ENCODE results near the gene DHX40. TPM values are rescaled to one million over a fixed set of nuclear protein-coding genes. Genes with fewer than 3 reads are reported as not detected.
A peak's percentile ranks its signal among the peaks of the same experiment; 100 is the strongest.

The DHX40 gene
- total and polyA plus RNA-seq, 2 of the 13 experiments (the other 11 are each of a cell fraction or from before 2014, with no cell fraction given), result 22.2 to 37.0 TPM

- 0 out of 2 replicates have a peak, but pooled peaks have one; percentile 20 for TF ChIP-seq BRCA1 (CRISPR knock-in tag; IDR thresholded peaks at IDR 0.05)
- TF ChIP-seq ZGPAT (CRISPR knock-in tag; IDR thresholded peaks at IDR 0.05), result no peak
- no peak for TF ChIP-seq CEBPG (CRISPR knock-in tag; IDR thresholded peaks at IDR 0.05)
- TF ChIP-seq MEIS2 (CRISPR knock-in tag; IDR thresholded peaks at IDR 0.05), result 0 out of 2 replicates have a peak, but pooled peaks have one; percentile 55
- no peak for TF ChIP-seq RAD21 (CRISPR knock-in tag; IDR thresholded peaks at IDR 0.05)
- peak; percentile 50 for TF ChIP-seq RBM22 (optimal IDR thresholded peaks at IDR 0.05; ENCODE audit: low read length)
- TF ChIP-seq ZNF232 (CRISPR knock-in tag; IDR thresholded peaks at IDR 0.05; ENCODE audit: borderline replicate concordance), result no peak
- peak; percentile 42; the same call in 1 of the 2 replicates for TF ChIP-seq ZNF264 (CRISPR knock-in tag; IDR thresholded peaks at IDR 0.05)
- TF ChIP-seq XRCC5 (optimal IDR thresholded peaks at IDR 0.05; ENCODE audit: low read length), result no peak
- no peak for TF ChIP-seq ZBTB21 (CRISPR knock-in tag; IDR thresholded peaks at IDR 0.05)
- peak; percentile 13 for TF ChIP-seq ZEB1 (IDR thresholded peaks at IDR 0.05; ENCODE audit: insufficient replicate concordance, low read depth)
- TF ChIP-seq HDAC6 (IDR thresholded peaks at IDR 0.05; ENCODE audit: low read depth, low read length), result no peak
- no peak for TF ChIP-seq KLF15 (CRISPR knock-in tag; IDR thresholded peaks at IDR 0.05; ENCODE audit: borderline replicate concordance)
- TF ChIP-seq, protein P1, sequence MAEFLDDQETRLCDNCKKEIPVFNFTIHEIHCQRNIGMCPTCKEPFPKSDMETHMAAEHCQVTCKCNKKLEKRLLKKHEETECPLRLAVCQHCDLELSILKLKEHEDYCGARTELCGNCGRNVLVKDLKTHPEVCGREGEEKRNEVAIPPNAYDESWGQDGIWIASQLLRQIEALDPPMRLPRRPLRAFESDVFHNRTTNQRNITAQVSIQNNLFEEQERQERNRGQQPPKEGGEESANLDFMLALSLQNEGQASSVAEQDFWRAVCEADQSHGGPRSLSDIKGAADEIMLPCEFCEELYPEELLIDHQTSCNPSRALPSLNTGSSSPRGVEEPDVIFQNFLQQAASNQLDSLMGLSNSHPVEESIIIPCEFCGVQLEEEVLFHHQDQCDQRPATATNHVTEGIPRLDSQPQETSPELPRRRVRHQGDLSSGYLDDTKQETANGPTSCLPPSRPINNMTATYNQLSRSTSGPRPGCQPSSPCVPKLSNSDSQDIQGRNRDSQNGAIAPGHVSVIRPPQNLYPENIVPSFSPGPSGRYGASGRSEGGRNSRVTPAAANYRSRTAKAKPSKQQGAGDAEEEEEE (CRISPR knock-in tag; IDR thresholded peaks at IDR 0.05; ENCODE audit: borderline replicate concordance), result peak; percentile 24; the same call in 1 of the 2 replicates
- TF ChIP-seq RFX1 (IDR thresholded peaks at IDR 0.05), result peak; percentile 84
- 0 out of 2 replicates have a peak, but pooled peaks have one; percentile 31 for TF ChIP-seq SIN3A (IDR thresholded peaks at IDR 0.05; ENCODE audit: borderline replicate concordance, low read depth, low read length)
- no peak for TF ChIP-seq DMAP1 (CRISPR knock-in tag; IDR thresholded peaks at IDR 0.05)
- TF ChIP-seq, protein P2, sequence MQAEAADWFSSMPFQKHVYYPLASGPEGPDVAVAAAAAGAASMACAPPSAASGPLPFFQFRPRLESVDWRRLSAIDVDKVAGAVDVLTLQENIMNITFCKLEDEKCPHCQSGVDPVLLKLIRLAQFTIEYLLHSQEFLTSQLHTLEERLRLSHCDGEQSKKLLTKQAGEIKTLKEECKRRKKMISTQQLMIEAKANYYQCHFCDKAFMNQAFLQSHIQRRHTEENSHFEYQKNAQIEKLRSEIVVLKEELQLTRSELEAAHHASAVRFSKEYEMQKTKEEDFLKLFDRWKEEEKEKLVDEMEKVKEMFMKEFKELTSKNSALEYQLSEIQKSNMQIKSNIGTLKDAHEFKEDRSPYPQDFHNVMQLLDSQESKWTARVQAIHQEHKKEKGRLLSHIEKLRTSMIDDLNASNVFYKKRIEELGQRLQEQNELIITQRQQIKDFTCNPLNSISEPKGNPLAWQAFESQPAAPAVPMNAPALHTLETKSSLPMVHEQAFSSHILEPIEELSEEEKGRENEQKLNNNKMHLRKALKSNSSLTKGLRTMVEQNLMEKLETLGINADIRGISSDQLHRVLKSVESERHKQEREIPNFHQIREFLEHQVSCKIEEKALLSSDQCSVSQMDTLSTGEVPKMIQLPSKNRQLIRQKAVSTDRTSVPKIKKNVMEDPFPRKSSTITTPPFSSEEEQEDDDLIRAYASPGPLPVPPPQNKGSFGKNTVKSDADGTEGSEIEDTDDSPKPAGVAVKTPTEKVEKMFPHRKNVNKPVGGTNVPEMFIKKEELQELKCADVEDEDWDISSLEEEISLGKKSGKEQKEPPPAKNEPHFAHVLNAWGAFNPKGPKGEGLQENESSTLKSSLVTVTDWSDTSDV (CRISPR knock-in tag; IDR thresholded peaks at IDR 0.05), result no peak
- peak; percentile 75; the same call in 1 of the 2 replicates for TF ChIP-seq ZSCAN30 (CRISPR knock-in tag; IDR thresholded peaks at IDR 0.05)
- TF ChIP-seq ZNF143 (CRISPR knock-in tag; IDR thresholded peaks at IDR 0.05), result peak; percentile 75
- TF ChIP-seq RFX3 (CRISPR knock-in tag; IDR thresholded peaks at IDR 0.05), result peak; percentile 84
- TF ChIP-seq, protein P3, sequence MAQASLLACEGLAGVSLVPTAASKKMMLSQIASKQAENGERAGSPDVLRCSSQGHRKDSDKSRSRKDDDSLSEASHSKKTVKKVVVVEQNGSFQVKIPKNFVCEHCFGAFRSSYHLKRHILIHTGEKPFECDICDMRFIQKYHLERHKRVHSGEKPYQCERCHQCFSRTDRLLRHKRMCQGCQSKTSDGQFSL (CRISPR knock-in tag; IDR thresholded peaks at IDR 0.05), result peak; percentile 74; the same call in 1 of the 2 replicates
- peak; percentile 30 for TF ChIP-seq TEAD3 (CRISPR knock-in tag; optimal IDR thresholded peaks at IDR 0.05; ENCODE audit: borderline replicate concordance)
- TF ChIP-seq SOX13 (IDR thresholded peaks at IDR 0.05), result no peak
- no peak for TF ChIP-seq SOX13 (CRISPR knock-in tag; conservative IDR thresholded peaks at IDR 0.05 in 1 of 2, IDR thresholded peaks at IDR 0.05 in 1 of 2)
- TF ChIP-seq, protein P4, sequence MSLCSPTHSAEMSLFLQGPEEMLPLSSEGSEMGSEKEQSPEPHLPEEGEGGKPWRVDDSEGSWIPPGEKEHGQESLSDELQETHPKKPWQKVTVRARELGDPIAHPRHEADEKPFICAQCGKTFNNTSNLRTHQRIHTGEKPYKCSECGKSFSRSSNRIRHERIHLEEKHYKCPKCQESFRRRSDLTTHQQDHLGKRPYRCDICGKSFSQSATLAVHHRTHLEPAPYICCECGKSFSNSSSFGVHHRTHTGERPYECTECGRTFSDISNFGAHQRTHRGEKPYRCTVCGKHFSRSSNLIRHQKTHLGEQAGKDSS (CRISPR knock-in tag; IDR thresholded peaks at IDR 0.05; ENCODE audit: borderline replicate concordance, low read depth), result no peak
- TF ChIP-seq ZNF709 (CRISPR knock-in tag; IDR thresholded peaks at IDR 0.05), result no peak
Observed at GRCh38 chr17:59565959-59566324, 532 bp downstream of the DHX40 start (continued).

Data from HepG2 (cell line).